ENCODE data around the gene YY1AP1.
A peak's percentile ranks its signal among the peaks of the same experiment; 100 is the strongest.
"Not testable (repeated sequence)": the region's sequence is repeated elsewhere in the genome, so short reads cannot be mapped to it uniquely, and the experiment has no call there.

The YY1AP1 gene

DNA sequence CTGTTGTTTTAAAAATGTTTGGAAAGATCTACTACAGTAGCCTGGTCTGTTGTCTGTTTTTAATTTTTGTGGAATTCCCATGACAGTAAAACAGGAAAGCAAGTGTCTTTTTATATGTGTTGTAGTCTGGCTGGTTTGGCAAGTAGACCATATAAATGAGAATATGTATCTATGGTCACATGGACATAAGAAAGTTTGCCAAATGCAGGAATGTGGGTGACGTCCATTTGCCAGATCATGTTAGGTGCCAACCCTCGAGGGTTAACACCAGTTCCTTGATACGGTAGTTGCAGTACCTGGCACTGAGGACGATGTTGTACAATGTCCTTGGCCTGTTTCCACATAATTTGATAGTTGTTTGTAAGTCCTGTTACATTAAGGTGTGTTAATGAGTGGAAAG, 6.5 kb upstream of the YY1AP1 start:
- CTCF ChIA-PET: no interaction called here
- POLR2A ChIA-PET: no interaction called here
- no peak for DNase-seq (ENCODE audit: low read depth, low spot score)
- TF ChIP-seq, protein P1, sequence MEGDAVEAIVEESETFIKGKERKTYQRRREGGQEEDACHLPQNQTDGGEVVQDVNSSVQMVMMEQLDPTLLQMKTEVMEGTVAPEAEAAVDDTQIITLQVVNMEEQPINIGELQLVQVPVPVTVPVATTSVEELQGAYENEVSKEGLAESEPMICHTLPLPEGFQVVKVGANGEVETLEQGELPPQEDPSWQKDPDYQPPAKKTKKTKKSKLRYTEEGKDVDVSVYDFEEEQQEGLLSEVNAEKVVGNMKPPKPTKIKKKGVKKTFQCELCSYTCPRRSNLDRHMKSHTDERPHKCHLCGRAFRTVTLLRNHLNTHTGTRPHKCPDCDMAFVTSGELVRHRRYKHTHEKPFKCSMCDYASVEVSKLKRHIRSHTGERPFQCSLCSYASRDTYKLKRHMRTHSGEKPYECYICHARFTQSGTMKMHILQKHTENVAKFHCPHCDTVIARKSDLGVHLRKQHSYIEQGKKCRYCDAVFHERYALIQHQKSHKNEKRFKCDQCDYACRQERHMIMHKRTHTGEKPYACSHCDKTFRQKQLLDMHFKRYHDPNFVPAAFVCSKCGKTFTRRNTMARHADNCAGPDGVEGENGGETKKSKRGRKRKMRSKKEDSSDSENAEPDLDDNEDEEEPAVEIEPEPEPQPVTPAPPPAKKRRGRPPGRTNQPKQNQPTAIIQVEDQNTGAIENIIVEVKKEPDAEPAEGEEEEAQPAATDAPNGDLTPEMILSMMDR (IDR thresholded peaks at IDR 0.05; ENCODE audit: insufficient read depth, low read length, missing control alignments): no peak
- no peak overlapping the region for H3K4me3 ChIP-seq (ENCODE audit: low read depth, low read length)

DNA sequence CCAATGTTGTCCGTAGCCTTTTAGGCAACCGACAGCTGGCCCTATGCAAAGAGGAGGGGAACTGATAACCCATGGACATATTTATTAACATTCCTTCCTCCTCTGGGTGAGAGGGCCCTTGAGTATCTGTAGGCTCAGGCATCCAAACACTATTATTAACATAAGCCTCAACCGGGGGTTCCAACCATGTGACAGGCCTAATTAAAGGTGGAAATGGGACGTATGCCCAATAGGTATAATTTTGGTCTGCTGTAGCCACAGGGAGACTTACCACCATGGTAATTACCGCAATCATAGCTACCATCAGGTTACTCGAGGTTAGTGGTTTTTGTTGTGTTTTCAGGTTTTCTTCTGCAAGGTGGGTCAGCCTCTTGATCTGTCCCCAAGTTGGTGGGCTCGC, 5.6 kb upstream of the YY1AP1 start:
- ChIA-PET POLR2A (no interaction called here), CTCF (no interaction called here)
- no peak overlapping the region for H3K4me3 ChIP-seq (ENCODE audit: low read depth, low read length)
- DNase-seq (ENCODE audit: low read depth, low spot score): no peak
- TF ChIP-seq, protein P1 (IDR thresholded peaks at IDR 0.05; ENCODE audit: insufficient read depth, low read length, missing control alignments): no peak

DNA sequence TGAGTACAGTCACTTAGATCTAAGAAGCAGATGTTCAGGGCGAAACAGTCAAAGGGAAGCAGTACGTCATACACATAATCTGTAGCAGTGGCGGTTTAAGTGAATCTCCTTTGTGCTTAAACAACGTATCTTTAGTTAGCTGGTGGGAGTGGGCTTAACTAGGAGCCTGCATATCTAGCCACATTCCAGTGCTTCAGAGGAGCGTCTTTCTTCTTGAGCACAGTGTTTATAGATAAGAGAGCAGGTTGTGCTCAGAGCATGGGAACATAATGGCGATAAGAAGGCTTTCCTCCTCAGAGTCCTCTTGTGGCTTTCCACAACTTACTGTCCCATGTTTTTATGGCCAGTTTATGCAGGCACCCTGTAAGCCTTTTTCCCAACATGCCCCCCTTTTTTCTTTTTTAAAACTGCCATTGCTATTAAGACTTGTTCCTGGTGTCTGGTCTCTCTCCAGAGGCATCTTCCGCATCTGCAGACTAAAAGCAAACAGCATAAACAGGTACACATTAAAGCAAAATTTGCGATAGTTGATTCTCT, 3.5 kb upstream of the YY1AP1 start:
- no peak overlapping the region for H3K4me3 ChIP-seq (ENCODE audit: low read depth, low read length)
- CTCF ChIA-PET: no interaction called here
- POLR2A ChIA-PET: no interaction called here
- DNase-seq (ENCODE audit: low read depth, low spot score): no peak
- TF ChIP-seq, protein P1 (IDR thresholded peaks at IDR 0.05; ENCODE audit: insufficient read depth, low read length, missing control alignments): no peak

DNA sequence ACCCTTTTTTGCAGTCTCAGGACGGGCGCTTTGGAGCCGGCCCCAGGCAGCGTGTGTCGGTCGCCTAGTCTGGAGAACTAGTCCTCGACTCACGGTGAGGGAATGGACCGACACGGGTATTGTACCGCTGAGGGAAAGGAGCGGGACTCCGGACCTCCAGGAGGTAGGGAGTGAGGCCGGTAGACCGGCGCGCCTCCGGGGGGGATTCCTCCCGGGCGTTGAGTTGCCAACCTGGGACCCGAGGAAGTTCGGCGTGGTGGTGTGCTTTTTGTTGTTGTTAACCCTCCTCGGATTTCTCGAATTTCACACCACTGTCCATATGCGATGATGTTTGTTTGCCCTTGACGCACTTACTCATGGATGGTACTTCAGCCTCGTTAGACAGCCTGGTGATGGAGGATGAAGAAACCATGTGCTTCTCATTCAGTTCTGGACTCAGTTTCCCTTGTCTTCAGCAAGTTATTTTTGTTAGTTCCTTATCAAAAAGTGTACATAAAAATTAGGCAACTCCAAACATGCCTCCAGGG, 570 bp upstream of the YY1AP1 start, which contains the start of gene DAP3:
Gene DAP3, plus strand, starts transcription at position 11 of the 527 bp plus-strand sequence. CDS start 20,689 bp downstream, outside the sequence.
- DNase-seq (ENCODE audit: low read depth, low spot score); POLR2A ChIA-PET; CTCF ChIA-PET: not testable (repeated sequence)
- peak within 1 kb of the TSS; percentile 94 for H3K4me3 ChIP-seq (ENCODE audit: low read depth, low read length)

DNA sequence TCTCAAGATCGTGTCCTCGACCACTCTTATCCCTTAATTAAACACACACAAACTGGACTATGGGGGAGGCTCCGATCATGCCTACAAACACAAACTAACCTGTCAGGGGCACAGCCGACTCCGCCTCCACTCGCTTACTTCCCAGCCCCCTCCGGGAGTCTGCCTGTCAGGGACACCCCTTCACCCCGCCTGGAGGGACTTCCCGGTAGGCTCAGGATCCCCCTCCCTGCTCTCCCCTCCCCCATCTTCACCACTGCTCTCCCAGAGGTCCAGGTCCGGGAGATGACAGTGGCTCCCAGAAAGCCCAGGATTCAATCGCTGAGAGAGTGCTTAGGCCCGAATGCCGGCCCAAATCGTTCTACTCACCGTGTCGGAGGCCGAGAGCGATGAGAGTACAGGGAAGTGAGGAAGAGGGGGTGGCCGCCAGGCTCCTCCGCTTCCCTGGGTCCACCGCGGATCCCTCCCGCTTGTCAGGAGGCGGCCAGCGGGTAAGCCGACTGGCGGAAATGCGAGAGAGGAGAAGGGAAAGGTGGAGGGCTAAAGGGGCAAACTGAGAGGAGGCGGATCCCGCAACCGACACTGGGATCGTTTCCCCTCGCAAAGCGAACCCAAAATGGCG, 760 bp downstream of the YY1AP1 start:
- H3K4me3 ChIP-seq (ENCODE audit: low read depth, low read length): peak overlapping the region; percentile 94
- CTCF ChIA-PET; DNase-seq (ENCODE audit: low read depth, low spot score): not testable (repeated sequence)
- POLR2A ChIA-PET: interaction anchor here (0.8 kb wide), 1 partner anchor 9 kb away, joined by 4 read pairs; no protein-coding TSS in a partner anchor

DNA sequence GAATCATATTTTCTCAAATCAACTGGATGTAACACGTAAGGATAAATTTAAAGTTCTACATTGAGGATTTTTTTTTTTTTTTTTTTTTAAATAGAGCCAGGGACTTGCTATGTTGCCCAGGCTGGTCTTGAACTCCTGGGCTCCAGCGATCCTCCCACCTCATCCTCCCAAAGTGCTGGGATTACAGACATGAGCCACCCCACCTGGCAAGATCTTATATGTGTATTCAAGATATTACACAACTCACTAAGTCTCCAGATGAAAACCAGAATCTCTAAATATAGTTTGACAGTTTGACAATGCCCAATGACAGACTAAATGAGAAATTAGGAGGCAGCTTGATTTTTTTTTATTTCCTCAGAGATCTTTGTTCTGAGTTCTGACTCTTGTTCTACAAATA, 6.8 kb downstream of the YY1AP1 start:
- POLR2A ChIA-PET: no interaction called here
- no peak for DNase-seq (ENCODE audit: low read depth, low spot score)
- no peak overlapping the region for H3K4me3 ChIP-seq (ENCODE audit: low read depth, low read length)
- CTCF ChIA-PET: no interaction called here
- TF ChIP-seq, protein P1 (IDR thresholded peaks at IDR 0.05; ENCODE audit: insufficient read depth, low read length, missing control alignments): no peak

DNA sequence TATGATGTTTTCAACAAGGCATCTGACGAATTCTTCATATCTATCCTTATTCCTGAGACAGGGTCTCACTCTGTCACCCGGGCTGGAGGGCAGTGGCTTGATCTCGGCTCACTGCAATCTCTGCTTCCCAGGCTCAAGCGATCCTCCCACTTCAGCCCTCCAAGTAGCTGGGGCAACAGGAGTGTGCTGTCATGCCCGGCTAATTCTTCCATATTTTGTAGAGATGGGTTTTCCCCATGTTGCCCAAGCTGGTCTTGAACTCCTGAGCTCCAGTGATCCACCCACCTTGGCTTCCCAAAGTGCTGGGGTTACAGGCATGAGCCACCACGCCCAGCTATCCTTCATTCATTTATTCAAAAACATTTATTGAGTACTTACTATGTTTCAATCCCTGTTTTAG, 8.0 kb downstream of the YY1AP1 start:
- no peak overlapping the region for H3K4me3 ChIP-seq (ENCODE audit: low read depth, low read length)
- TF ChIP-seq, protein P1 (IDR thresholded peaks at IDR 0.05; ENCODE audit: insufficient read depth, low read length, missing control alignments): no peak
- CTCF ChIA-PET: no interaction called here
- POLR2A ChIA-PET: no interaction called here
- DNase-seq (ENCODE audit: low read depth, low spot score): no peak

DNA sequence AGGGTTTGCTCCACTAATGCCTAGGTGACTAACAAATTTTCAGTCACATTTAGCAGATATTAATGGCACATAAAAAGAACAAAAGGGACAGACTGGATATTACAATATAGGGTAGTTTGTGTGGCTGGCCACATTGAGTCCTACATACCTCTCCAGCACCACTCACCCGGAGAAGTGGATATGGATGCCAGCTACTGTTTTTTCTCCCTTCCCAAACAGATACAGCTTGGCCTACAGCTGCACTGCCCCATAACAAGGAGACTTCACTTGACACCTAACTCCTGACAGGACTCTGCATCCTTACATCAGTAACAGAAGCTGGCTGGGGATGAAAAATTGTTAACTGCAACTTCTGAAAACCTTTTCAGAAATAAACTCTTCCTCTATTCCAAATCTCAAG, 9.6 kb downstream of the YY1AP1 start:
- CTCF ChIA-PET: interaction anchor here (1.3 kb wide), 1 partner anchor 429 kb away, joined by 3 read pairs; no protein-coding TSS in a partner anchor
- POLR2A ChIA-PET; H3K4me3 ChIP-seq (ENCODE audit: low read depth, low read length); DNase-seq (ENCODE audit: low read depth, low spot score): not testable (repeated sequence)
